Measurements from ENCODE around the gene ARHGEF3. TPM values are rescaled to one million over a fixed set of nuclear protein-coding genes. Genes with fewer than 3 reads are reported as not detected.
A peak's percentile ranks its signal among the peaks of the same experiment; 100 is the strongest.

The ARHGEF3 gene
- total RNA-seq, 5 donors from 2014 or later (not counting 1 experiment from before 2014, with no cell fraction given), result 93.4 to 132 (median 124) TPM

DNA sequence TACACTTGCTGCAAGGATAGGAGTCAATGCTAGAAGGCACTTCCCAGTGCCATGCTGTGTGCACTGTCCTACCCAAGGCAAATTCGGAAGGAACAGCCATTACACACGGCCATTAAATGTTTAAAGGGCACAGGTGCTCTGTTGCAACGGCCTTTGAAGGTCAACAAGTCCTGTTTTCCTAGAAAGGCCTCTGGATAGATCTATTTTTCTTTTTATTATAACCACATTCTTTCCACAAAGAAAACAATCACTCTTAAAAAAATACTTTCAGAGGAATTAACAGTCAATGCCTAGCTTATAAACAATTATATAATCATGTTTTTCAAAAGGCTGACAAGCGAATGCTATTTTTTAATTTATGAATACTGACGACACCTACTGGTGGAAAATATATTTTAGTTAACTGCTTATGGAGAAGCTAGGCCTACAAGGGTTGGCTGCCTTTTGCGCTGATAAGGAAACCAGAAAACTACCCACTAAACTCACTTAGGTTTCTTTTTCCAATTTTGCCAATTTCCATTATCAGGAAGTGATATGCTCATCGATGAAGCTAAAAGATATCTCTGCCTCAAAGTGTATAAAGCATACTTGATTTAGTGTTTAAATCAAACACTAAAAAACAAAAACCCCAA is 2.4 kb downstream of the ARHGEF3 start:
- no peaks in the 10 kb centered on the region for H3K9me3 ChIP-seq
- peaks cover 15% of the 10 kb centered on the region for H3K36me3 Mint-ChIP-seq
- ATAC-seq (replicated peaks in 1 of 4), result peak in 1 of 4 experiments; percentile 6
- H3K27me3 Mint-ChIP-seq, result no peaks in the 10 kb centered on the region
- peak in 5 of 35 experiments; percentile 18 to 87 (median 29) for DNase-seq
- peak overlapping the region; percentile 95 to 96 for H3K27ac Mint-ChIP-seq
- peaks cover 37 to 45% of the 10 kb centered on the region in 2 experiments for H3K4me1 ChIP-seq (ENCODE audit: control insufficient read depth in 1 of 2, extremely low read depth in 1 of 2, insufficient read depth in 2 of 2, low read length in 2 of 2)
- peak overlapping the region; percentile 90 to 97 (median 93) for H3K4me3 Mint-ChIP-seq
- H3K4me3 ChIP-seq (ENCODE audit: control insufficient read depth in 1 of 2, extremely low read depth in 1 of 2, low read length in 1 of 2), result peak overlapping the region; percentile 62 to 80
- H3K27me3 ChIP-seq (replicated peaks in 1 of 2; ENCODE audit: control insufficient read depth in 2 of 2, extremely low read depth in 1 of 2, insufficient read depth in 2 of 2, low read length in 1 of 2), result no peaks in the 10 kb centered on the region
- CTCF ChIA-PET, result interaction anchor here (0.6 to 8.8 kb wide), 62 partner anchors 9 to 242 kb away, joined by 3 to 181 read pairs (median 6); partner anchors contain the start of genes CCDC66 (in 1 of the 2) and TASOR (in 1 of the 2)
- peak overlapping the region; percentile 75 for H3K27ac ChIP-seq (ENCODE audit: low read length)
- no peaks in the 10 kb centered on the region for H3K9me3 Mint-ChIP-seq
- WGBS (ENCODE audit: insufficient coverage), result 0% methylated on average over 3 of the region's 7 CpGs
- POLR2A ChIA-PET, result interaction anchor here (0.5 to 4.6 kb wide), 21 partner anchors 9 to 798 kb away, joined by 3 to 23 read pairs (median 4); no protein-coding TSS in a partner anchor
- H3K4me1 Mint-ChIP-seq, result peaks cover 60 to 64% (median 63%) of the 10 kb centered on the region in 3 donors
- H3K36me3 ChIP-seq (ENCODE audit: control insufficient read depth in 2 of 2, extremely low read depth in 1 of 2, insufficient read depth in 1 of 2, low read length in 1 of 2), result peaks cover 0 to 13% of the 10 kb centered on the region in 2 donors

GRCh38 chr3:56796996-56797395 is 4.8 kb downstream of the ARHGEF3 start:
- peak overlapping the region in 1 of 2 donors; percentile 80 for H3K4me3 ChIP-seq (ENCODE audit: control insufficient read depth in 1 of 2, extremely low read depth in 1 of 2, low read length in 1 of 2)
- Mint-ChIP-seq H3K4me1 (peaks cover 67 to 77% (median 72%) of the 10 kb centered on the region in 3 donors), H3K27me3 (no peaks in the 10 kb centered on the region), H3K9me3 (peaks cover 0 to 3% (median 0%) of the 10 kb centered on the region in 3 donors), H3K4me3 (peak overlapping the region; percentile 64 to 97 (median 90)), H3K27ac (peak overlapping the region; percentile 95 to 96), H3K36me3 (peaks cover 23% of the 10 kb centered on the region)
- no peaks in the 10 kb centered on the region for H3K9me3 ChIP-seq
- ChIA-PET POLR2A (interaction anchor here (2.1 to 4.6 kb wide), 2 partner anchors 9 to 13 kb away, joined by 21 to 23 read pairs; no protein-coding TSS in a partner anchor), CTCF (interaction anchor here (1.2 to 8.8 kb wide), 5 partner anchors 7 to 190 kb away, joined by 3 to 181 read pairs (median 126); no protein-coding TSS in a partner anchor)
- no CpG with 5 or more reads among the region's 4 CpGs for WGBS (ENCODE audit: insufficient coverage)
- ATAC-seq (replicated peaks in 1 of 4) (no peak), DNase-seq (no peak)
- H3K27ac ChIP-seq (ENCODE audit: low read length), result peak overlapping the region; percentile 75
- peaks cover 45 to 52% of the 10 kb centered on the region in 2 experiments for H3K4me1 ChIP-seq (ENCODE audit: control insufficient read depth in 1 of 2, extremely low read depth in 1 of 2, insufficient read depth in 2 of 2, low read length in 2 of 2)
- no peaks in the 10 kb centered on the region for H3K27me3 ChIP-seq (replicated peaks in 1 of 2; ENCODE audit: control insufficient read depth in 2 of 2, extremely low read depth in 1 of 2, insufficient read depth in 2 of 2, low read length in 1 of 2)
- H3K36me3 ChIP-seq (ENCODE audit: control insufficient read depth in 2 of 2, extremely low read depth in 1 of 2, insufficient read depth in 1 of 2, low read length in 1 of 2), result peaks cover 0 to 16% of the 10 kb centered on the region in 2 donors

- Histone ChIP-seq H3K27ac (ENCODE audit: low read length) (peak overlapping the region; percentile 75), H3K9me3 (no peaks in the 10 kb centered on the region), H3K4me1 (ENCODE audit: control insufficient read depth in 1 of 2, extremely low read depth in 1 of 2, insufficient read depth in 2 of 2, low read length in 2 of 2) (peaks cover 51 to 60% of the 10 kb centered on the region in 2 experiments), H3K27me3 (replicated peaks in 1 of 2; ENCODE audit: control insufficient read depth in 2 of 2, extremely low read depth in 1 of 2, insufficient read depth in 2 of 2, low read length in 1 of 2) (no peaks in the 10 kb centered on the region), H3K36me3 (ENCODE audit: control insufficient read depth in 2 of 2, extremely low read depth in 1 of 2, insufficient read depth in 1 of 2, low read length in 1 of 2) (peaks cover 0 to 16% of the 10 kb centered on the region in 2 donors), H3K4me3 (ENCODE audit: control insufficient read depth in 1 of 2, extremely low read depth in 1 of 2, low read length in 1 of 2) (peak overlapping the region in 1 of 2 donors; percentile 4)
- POLR2A ChIA-PET, result interaction anchor here in 1 of 2 donors (0.7 kb wide), 1 partner anchor 103 kb away, joined by 4 read pairs; no protein-coding TSS in a partner anchor
- CTCF ChIA-PET, result interaction anchor here in 1 of 2 donors (0.7 to 8.8 kb wide), 3 partner anchors 17 to 92 kb away, joined by 3 to 181 read pairs (median 131); no protein-coding TSS in a partner anchor
- Mint-ChIP-seq H3K27ac (peak overlapping the region; percentile 95 to 96), H3K4me1 (peaks cover 75 to 84% (median 80%) of the 10 kb centered on the region in 3 donors), H3K9me3 (peaks cover 0 to 3% (median 0%) of the 10 kb centered on the region in 3 donors), H3K4me3 (peak overlapping the region; percentile 64 to 97 (median 90)), H3K36me3 (peaks cover 23% of the 10 kb centered on the region), H3K27me3 (no peaks in the 10 kb centered on the region)
- ATAC-seq (replicated peaks in 1 of 4) (no peak), DNase-seq (peak in 1 of 35 experiments; percentile 40)
- 33% methylated on average over 1 of the region's 6 CpGs for WGBS (ENCODE audit: insufficient coverage)
Observed at GRCh38 chr3:56796202-56796601, 5.5 kb downstream of the ARHGEF3 start.

DNA sequence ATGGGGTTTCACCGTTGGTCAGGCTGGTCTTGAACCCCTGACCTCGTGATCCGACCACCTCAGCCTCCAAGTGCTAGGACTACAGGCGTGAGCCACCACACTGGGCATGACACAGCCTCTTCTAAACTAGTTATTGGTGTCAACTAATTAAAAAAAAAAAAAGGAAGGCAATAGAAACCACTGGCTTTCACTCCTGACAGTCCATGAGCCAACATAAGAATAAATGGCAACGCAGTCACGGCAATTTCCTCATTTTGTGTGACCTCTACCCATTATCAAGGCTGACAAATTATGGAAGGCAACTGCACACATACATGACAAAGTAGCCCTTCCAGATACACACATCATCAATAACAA is 5.9 kb downstream of the ARHGEF3 start:
- WGBS (ENCODE audit: insufficient coverage), result no CpG with 5 or more reads among the region's 6 CpGs
- Histone ChIP-seq H3K4me3 (ENCODE audit: control insufficient read depth in 1 of 2, extremely low read depth in 1 of 2, low read length in 1 of 2) (no peak overlapping the region), H3K9me3 (no peaks in the 10 kb centered on the region), H3K27ac (ENCODE audit: low read length) (peak overlapping the region; percentile 75), H3K4me1 (ENCODE audit: control insufficient read depth in 1 of 2, extremely low read depth in 1 of 2, insufficient read depth in 2 of 2, low read length in 2 of 2) (peaks cover 55 to 64% of the 10 kb centered on the region in 2 experiments), H3K36me3 (ENCODE audit: control insufficient read depth in 2 of 2, extremely low read depth in 1 of 2, insufficient read depth in 1 of 2, low read length in 1 of 2) (peaks cover 0 to 16% of the 10 kb centered on the region in 2 donors), H3K27me3 (replicated peaks in 1 of 2; ENCODE audit: control insufficient read depth in 2 of 2, extremely low read depth in 1 of 2, insufficient read depth in 2 of 2, low read length in 1 of 2) (no peaks in the 10 kb centered on the region)
- peaks cover 0 to 3% (median 0%) of the 10 kb centered on the region in 3 donors for H3K9me3 Mint-ChIP-seq
- no peak for DNase-seq
- peak overlapping the region; percentile 95 to 96 for H3K27ac Mint-ChIP-seq
- POLR2A ChIA-PET, result interaction anchor here in 1 of 2 donors (0.7 kb wide), 1 partner anchor 103 kb away, joined by 4 read pairs; no protein-coding TSS in a partner anchor
- no peaks in the 10 kb centered on the region for H3K27me3 Mint-ChIP-seq
- CTCF ChIA-PET, result interaction anchor here in 1 of 2 donors (0.7 to 8.0 kb wide), 2 partner anchors 17 to 88 kb away, joined by 3 to 131 read pairs; no protein-coding TSS in a partner anchor
- ATAC-seq (replicated peaks in 1 of 4), result no peak
- peaks cover 23% of the 10 kb centered on the region for H3K36me3 Mint-ChIP-seq
- peaks cover 78 to 88% (median 84%) of the 10 kb centered on the region in 3 donors for H3K4me1 Mint-ChIP-seq
- peak overlapping the region; percentile 64 to 97 (median 90) for H3K4me3 Mint-ChIP-seq

GRCh38 chr3:56795097-56795828 is 6.5 kb downstream of the ARHGEF3 start:
- Histone ChIP-seq H3K27me3 (replicated peaks in 1 of 2; ENCODE audit: control insufficient read depth in 2 of 2, extremely low read depth in 1 of 2, insufficient read depth in 2 of 2, low read length in 1 of 2) (no peaks in the 10 kb centered on the region), H3K36me3 (ENCODE audit: control insufficient read depth in 2 of 2, extremely low read depth in 1 of 2, insufficient read depth in 1 of 2, low read length in 1 of 2) (peaks cover 0 to 16% of the 10 kb centered on the region in 2 donors), H3K9me3 (no peaks in the 10 kb centered on the region), H3K27ac (ENCODE audit: low read length) (peak overlapping the region; percentile 75), H3K4me1 (ENCODE audit: control insufficient read depth in 1 of 2, extremely low read depth in 1 of 2, insufficient read depth in 2 of 2, low read length in 2 of 2) (peaks cover 58 to 70% of the 10 kb centered on the region in 2 experiments), H3K4me3 (ENCODE audit: control insufficient read depth in 1 of 2, extremely low read depth in 1 of 2, low read length in 1 of 2) (no peak overlapping the region)
- no peak for DNase-seq
- H3K27ac Mint-ChIP-seq, result peak overlapping the region; percentile 95 to 96
- peaks cover 23% of the 10 kb centered on the region for H3K36me3 Mint-ChIP-seq
- peak overlapping the region; percentile 56 to 97 (median 90) for H3K4me3 Mint-ChIP-seq
- no peaks in the 10 kb centered on the region for H3K27me3 Mint-ChIP-seq
- 100% methylated on average over 1 of the region's 7 CpGs for WGBS (ENCODE audit: insufficient coverage)
- H3K9me3 Mint-ChIP-seq, result peaks cover 0 to 3% (median 0%) of the 10 kb centered on the region in 3 donors
- peaks cover 82 to 89% (median 88%) of the 10 kb centered on the region in 3 donors for H3K4me1 Mint-ChIP-seq
- ATAC-seq (replicated peaks in 1 of 4), result no peak
- CTCF ChIA-PET, result interaction anchor here in 1 of 2 donors (0.7 to 8.0 kb wide), 3 partner anchors 11 to 90 kb away, joined by 3 to 131 read pairs (median 3); no protein-coding TSS in a partner anchor
- POLR2A ChIA-PET, result no interaction called here
